Smooth muscle cell (in vitro differentiated cells): ENCODE data around the gene WDR18. TPM values are rescaled to one million over a fixed set of nuclear protein-coding genes. Genes with fewer than 3 reads are reported as not detected.

Source experiments
- DNase-seq: peaks from one replicate; lab custom pipeline; 2025; ENCODE audit not compliant: unreplicated experiment; lab: John Stamatoyannopoulos, UW
- H2AFZ ChIP-seq: fragments of 200-600 bp; sonication (generic); 2 replicates; pipeline ENCODE4 v1.6.0; 2016; ENCODE audit warnings: antibody characterized with exemption, low read depth, mild to moderate bottlenecking
- H3F3A ChIP-seq: fragments of 200-600 bp; sonication (generic); 2 replicates; pipeline ENCODE4 v1.6.0; 2017; ENCODE audit warnings: antibody characterized with exemption, low read depth
- H3K27ac ChIP-seq: fragments of 200-600 bp; sonication (generic); 2 replicates; pipeline ENCODE4 v1.5.1; 2016; ENCODE audit warnings: low read depth, mild to moderate bottlenecking
- H3K27me3 ChIP-seq: fragments of 200-600 bp; sonication (generic); 2 replicates; pipeline ENCODE4 v1.6.1; 2016; ENCODE audit warnings: low read depth, mild to moderate bottlenecking
- H3K36me3 ChIP-seq: fragments of 200-600 bp; sonication (generic); 2 replicates; pipeline ENCODE4 v1.5.1; 2016; ENCODE audit warnings: low read depth
- H3K4me1 ChIP-seq: fragments of 200-600 bp; sonication (generic); 2 replicates; pipeline ENCODE4 v1.5.1; 2016; ENCODE audit warnings: low read depth
- H3K4me2 ChIP-seq: fragments of 200-600 bp; sonication (generic); 2 replicates; pipeline ENCODE4 v1.6.0; 2016; ENCODE audit warnings: mild to moderate bottlenecking
- H3K4me3 ChIP-seq: fragments of 200-600 bp; sonication (generic); 2 replicates; pipeline ENCODE4 v1.5.1; 2016; ENCODE audit warnings: mild to moderate bottlenecking
- H3K79me2 ChIP-seq: fragments of 200-600 bp; sonication (generic); 2 replicates; pipeline ENCODE4 v1.6.0; 2016; ENCODE audit warnings: low read depth, mild to moderate bottlenecking
- H3K9ac ChIP-seq: fragments of 200-600 bp; sonication (generic); 2 replicates; pipeline ENCODE4 v1.6.0; 2016; ENCODE audit warnings: low read depth
- H3K9me3 ChIP-seq: fragments of 200-600 bp; sonication (generic); replicated peaks from 2 replicates; pipeline ENCODE4 v1.5.1; 2016; ENCODE audit warnings: low read depth
- H4K20me1 ChIP-seq: fragments of 200-600 bp; sonication (generic); 2 replicates; pipeline ENCODE4 v1.6.0; 2016; ENCODE audit warnings: low read depth
- WGBS: methylation state at CpG from one replicate; pipeline ENCODE4 v1.1.7; 2016; ENCODE audit warnings: low lambda C conversion rate; 5-methylcytosine and 5-hydroxymethylcytosine counted together
- polyA plus RNA-seq: library from polyadenylated mRNA; unstranded; fragments of >200 nt; fragmentation: Nextera tagmentation; extraction: Ambion mirVana; gene quantifications from 2 replicates; pipeline ENCODE4 v1.2.1, GENCODE V29; 2016
- total RNA-seq: library from RNA; depleted of rRNA; stranded (reverse); fragments of >200 nt; gene quantifications from 2 replicates; pipeline ENCODE4 v1.2.3, GENCODE V29; 2014
- TF ChIP-seq, protein P1 (sequence below): fragments of 200-600 bp; sonication (generic); IDR thresholded peaks from 2 replicates; pipeline ENCODE4 v1.5.1; 2017; ENCODE audit warnings: borderline replicate concordance, mild to moderate bottlenecking, antibody characterized with exemption; ENCODE audit not compliant: insufficient read depth, poor library complexity, severe bottlenecking

The WDR18 gene
- total and polyA plus RNA-seq, 2 experiments from 2014 or later = 69.4 to 160 TPM

DNA sequence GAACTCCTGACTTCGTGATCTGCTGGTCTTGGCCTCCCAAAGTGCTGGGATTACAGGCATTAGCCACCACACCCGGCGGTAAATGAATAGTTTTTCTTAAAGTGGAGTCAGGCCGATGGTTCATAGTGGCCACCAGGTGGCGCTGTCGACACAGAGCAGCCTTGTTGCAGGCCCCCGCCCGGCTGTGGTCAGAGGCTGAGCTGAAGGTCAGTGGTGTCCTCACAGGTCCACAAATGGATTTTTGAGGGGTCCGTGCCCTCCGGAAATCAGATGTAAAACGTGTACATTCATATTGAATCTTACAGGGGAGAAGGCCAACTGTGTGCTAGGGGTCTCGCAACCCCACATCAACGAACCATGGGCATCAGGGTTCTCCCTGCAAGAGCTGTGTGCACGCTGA lies 13.4 kb upstream of the WDR18 start:
- Histone ChIP-seq H3K9ac (no peak overlapping the region), H3K4me3 (no peak overlapping the region), H3K4me1 (no peaks in the 10 kb centered on the region), H3F3A (peaks cover 3% of the 10 kb centered on the region), H3K27ac (no peak overlapping the region), H3K79me2 (peaks cover 37% of the 10 kb centered on the region), H2AFZ (no peak overlapping the region), H3K27me3 (no peaks in the 10 kb centered on the region), H3K36me3 (peaks cover 15% of the 10 kb centered on the region), H4K20me1 (peaks cover 10% of the 10 kb centered on the region), H3K9me3 (no peaks in the 10 kb centered on the region), H3K4me2 (no peak overlapping the region)
- TF ChIP-seq, protein P1, sequence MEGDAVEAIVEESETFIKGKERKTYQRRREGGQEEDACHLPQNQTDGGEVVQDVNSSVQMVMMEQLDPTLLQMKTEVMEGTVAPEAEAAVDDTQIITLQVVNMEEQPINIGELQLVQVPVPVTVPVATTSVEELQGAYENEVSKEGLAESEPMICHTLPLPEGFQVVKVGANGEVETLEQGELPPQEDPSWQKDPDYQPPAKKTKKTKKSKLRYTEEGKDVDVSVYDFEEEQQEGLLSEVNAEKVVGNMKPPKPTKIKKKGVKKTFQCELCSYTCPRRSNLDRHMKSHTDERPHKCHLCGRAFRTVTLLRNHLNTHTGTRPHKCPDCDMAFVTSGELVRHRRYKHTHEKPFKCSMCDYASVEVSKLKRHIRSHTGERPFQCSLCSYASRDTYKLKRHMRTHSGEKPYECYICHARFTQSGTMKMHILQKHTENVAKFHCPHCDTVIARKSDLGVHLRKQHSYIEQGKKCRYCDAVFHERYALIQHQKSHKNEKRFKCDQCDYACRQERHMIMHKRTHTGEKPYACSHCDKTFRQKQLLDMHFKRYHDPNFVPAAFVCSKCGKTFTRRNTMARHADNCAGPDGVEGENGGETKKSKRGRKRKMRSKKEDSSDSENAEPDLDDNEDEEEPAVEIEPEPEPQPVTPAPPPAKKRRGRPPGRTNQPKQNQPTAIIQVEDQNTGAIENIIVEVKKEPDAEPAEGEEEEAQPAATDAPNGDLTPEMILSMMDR = peak; percentile 94
- 93% methylated on average over 14 of the region's 14 CpGs for WGBS
- DNase-seq = no peak

DNA sequence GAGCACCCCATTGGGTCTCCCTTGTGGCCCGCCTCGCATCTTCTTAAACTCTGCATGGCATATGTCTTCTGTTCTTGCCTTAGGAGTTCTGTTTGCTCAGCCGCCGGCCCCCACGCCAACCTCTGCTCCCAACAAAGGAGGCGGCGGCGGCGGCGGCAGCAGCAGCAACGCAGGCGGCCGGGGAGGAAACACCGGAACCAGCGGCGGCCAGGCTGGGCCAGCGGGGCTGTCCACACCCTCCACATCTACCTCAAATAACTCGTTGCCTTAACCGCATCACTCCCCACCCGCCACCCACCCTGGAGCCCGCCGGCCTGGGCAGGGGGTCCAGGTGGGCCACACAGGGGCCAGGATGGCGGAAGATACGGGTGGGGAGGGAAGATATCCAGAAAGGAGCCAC lies 12.3 kb upstream of the WDR18 start:
- H3K4me3 ChIP-seq = no peak overlapping the region
- no peaks in the 10 kb centered on the region for H3K27me3 ChIP-seq
- H3K36me3 ChIP-seq = peaks cover 11% of the 10 kb centered on the region
- peaks cover 3% of the 10 kb centered on the region for H3F3A ChIP-seq
- DNase-seq = no peak
- H3K79me2 ChIP-seq = peaks cover 33% of the 10 kb centered on the region
- H3K9me3 ChIP-seq = no peaks in the 10 kb centered on the region
- no peaks in the 10 kb centered on the region for H3K4me1 ChIP-seq
- H3K27ac ChIP-seq = no peak overlapping the region
- peaks cover 10% of the 10 kb centered on the region for H4K20me1 ChIP-seq
- H2AFZ ChIP-seq = no peak overlapping the region
- 95% methylated on average over 24 of the region's 24 CpGs for WGBS
- H3K9ac ChIP-seq = no peak overlapping the region
- TF ChIP-seq, protein P1 = no peak
- no peak overlapping the region for H3K4me2 ChIP-seq

DNA sequence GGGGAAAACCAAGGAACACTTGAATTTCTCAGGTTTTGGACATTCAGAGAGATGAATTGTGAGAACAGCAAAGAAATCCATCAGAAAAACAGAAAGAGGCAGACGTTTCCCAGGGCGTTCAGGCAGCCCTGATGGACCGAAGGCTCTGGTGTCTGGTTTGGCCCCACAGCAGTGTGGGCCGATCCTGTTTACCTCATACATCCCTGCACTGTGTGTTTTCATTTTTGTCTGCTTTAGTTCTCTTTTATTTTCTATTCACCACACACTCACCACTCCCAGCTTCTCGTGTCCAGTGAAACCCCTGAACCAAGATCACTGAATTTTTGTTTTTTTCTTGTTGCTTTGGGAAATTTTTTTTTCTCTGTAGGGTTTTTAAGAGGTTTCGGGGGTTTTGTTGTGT lies 11.9 kb upstream of the WDR18 start:
- peaks cover 3% of the 10 kb centered on the region for H3F3A ChIP-seq
- H3K4me1 ChIP-seq = no peaks in the 10 kb centered on the region
- H3K27me3 ChIP-seq = no peaks in the 10 kb centered on the region
- H3K4me3 ChIP-seq = no peak overlapping the region
- peaks cover 28% of the 10 kb centered on the region for H3K79me2 ChIP-seq
- no peak overlapping the region for H3K9ac ChIP-seq
- no peak overlapping the region for H2AFZ ChIP-seq
- H3K4me2 ChIP-seq = no peak overlapping the region
- H3K9me3 ChIP-seq = no peaks in the 10 kb centered on the region
- H4K20me1 ChIP-seq = peaks cover 10% of the 10 kb centered on the region
- H3K36me3 ChIP-seq = peaks cover 10% of the 10 kb centered on the region
- no peak overlapping the region for H3K27ac ChIP-seq
- TF ChIP-seq, protein P1 = no peak
- DNase-seq = no peak
- whole genome bisulfite sequencing = 89% methylated on average over 6 of the region's 6 CpGs

DNA sequence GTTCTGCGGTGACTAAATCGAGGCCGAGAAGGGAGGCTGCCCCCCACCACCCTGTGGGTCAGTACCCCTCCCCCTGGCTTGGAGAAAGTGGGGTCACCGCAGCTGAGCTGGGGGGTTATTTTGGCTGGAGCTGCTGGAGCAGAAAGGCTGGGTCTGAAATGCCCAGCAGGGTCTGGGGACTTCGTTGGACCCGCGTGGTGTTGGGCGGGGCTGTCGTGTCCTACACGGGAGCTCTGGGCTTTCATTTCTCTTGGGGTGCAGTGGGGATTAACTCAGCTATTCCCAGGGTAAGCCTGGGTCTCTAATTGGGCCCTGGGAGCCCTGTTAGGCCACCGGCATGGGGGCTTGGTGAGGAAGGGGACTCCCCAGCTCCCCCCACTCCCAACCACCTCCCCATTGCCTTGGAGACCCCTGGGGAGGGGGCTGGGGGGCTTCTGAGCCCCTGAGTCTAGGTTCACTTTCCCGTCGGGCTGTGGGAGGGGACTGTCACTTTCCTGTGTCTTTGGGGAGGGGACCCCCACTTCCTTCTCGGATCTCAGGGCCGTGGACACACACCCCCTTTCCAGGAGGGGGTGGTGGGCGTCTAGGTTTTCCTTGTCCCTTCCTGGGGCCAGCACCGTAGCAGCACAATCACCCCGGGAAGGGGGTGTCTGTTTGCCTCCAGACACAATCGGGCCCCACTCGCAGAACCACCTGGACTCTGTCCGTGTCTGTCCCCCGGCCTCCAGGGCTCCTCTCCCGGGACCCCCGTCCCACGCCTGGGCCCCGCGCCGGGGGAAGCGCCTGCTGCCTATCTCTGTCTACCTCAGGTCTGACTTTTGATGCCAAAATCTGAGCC lies 10.2 kb upstream of the WDR18 start:
- H3K79me2 ChIP-seq = peaks cover 19% of the 10 kb centered on the region
- no peak overlapping the region for H3K4me2 ChIP-seq
- H3F3A ChIP-seq = peaks cover 7% of the 10 kb centered on the region
- no peak overlapping the region for H3K4me3 ChIP-seq
- no peaks in the 10 kb centered on the region for H3K9me3 ChIP-seq
- no peak overlapping the region for H3K27ac ChIP-seq
- TF ChIP-seq, protein P1 = no peak
- H3K9ac ChIP-seq = no peak overlapping the region
- H3K27me3 ChIP-seq = no peaks in the 10 kb centered on the region
- H4K20me1 ChIP-seq = peaks cover 10% of the 10 kb centered on the region
- no peak for DNase-seq
- H3K36me3 ChIP-seq = peaks cover 6% of the 10 kb centered on the region
- H2AFZ ChIP-seq = no peak overlapping the region
- H3K4me1 ChIP-seq = no peaks in the 10 kb centered on the region
- WGBS = 95% methylated on average over 29 of the region's 29 CpGs
